Epithelial cell of esophagus (primary cell): ENCODE results near the gene MORF4L1.
"Not testable (repeated sequence)": the region's sequence is repeated elsewhere in the genome, so short reads cannot be mapped to it uniquely, and the experiment has no call there.

Source experiments
- DNase-seq: peaks from one replicate; pipeline ENCODE4 v3.0.0; 2010; ENCODE audit warnings: low read depth
- H3K4me3 ChIP-seq: 2 replicates; pipeline ENCODE4 v1.5.1; 2011; ENCODE audit warnings: mild to moderate bottlenecking, low read length, control low read depth
- CTCF ChIP-seq: IDR thresholded peaks from 2 replicates; pipeline ENCODE4 v1.5.1; 2011; ENCODE audit warnings: low read depth, mild to moderate bottlenecking, low read length, control low read depth, inconsistent platforms; ENCODE audit not compliant: insufficient read depth; ENCODE audit errors: missing control alignments

The MORF4L1 gene

GRCh38 chr15:78850352-78850751 is 22.3 kb upstream of the MORF4L1 start:
- H3K4me3 ChIP-seq, result no peak overlapping the region
- no peak for TF ChIP-seq CTCF
- DNase-seq, result no peak

GRCh38 chr15:78850941-78851755 is 21.5 kb upstream of the MORF4L1 start:
- no peak overlapping the region for H3K4me3 ChIP-seq
- no peak for TF ChIP-seq CTCF
- DNase-seq, result no peak

- H3K4me3 ChIP-seq, result no peak overlapping the region
- no peak for TF ChIP-seq CTCF
- DNase-seq, result no peak
These were observed 19.2 kb upstream of the MORF4L1 start for GRCh38 chr15:78853500-78853899.

GRCh38 chr15:78854833-78855372 is 17.8 kb upstream of the MORF4L1 start:
- TF ChIP-seq CTCF, result no peak
- no peak for DNase-seq
- no peak overlapping the region for H3K4me3 ChIP-seq

GRCh38 chr15:78855746-78856145 is 16.9 kb upstream of the MORF4L1 start:
- no peak for TF ChIP-seq CTCF
- H3K4me3 ChIP-seq, result no peak overlapping the region
- DNase-seq, result peak; percentile 53

DNA sequence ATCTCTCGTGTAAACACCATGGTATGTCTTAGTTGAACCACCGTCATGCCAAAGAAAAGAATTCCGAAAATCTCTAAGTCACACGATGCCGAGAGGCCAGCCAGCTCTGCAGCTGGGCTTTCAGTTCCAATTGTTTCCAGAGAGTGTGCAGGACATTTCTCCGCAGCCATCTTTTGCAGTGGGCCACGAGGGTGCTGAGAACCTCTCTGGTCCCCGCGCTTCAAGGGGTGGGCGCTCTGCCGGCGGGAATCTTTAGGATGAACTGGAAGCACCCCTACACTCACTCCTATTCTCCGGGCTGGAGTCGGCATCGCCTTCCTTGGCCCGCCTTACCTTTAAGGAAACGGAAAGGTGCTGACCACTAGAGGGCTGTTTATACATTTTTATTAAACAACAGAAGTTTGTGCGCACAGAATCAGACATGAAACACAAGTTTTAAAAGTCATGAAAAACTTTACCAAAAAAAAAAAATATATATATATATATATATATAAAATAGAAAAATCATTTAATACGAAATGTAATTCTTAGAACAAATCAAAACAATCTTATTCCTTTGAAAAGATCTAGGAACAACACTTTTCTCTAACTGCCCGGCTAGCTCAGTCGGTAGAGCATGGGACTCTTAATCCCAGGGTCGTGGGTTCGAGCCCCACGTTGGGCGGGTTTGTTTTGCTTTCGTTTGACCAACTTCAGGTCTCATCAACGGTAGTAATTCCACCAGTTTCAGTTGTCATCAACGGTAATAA is 12.5 kb upstream of the MORF4L1 start:
- peak; percentile 56 for TF ChIP-seq CTCF
- peak overlapping the region; percentile 54 for H3K4me3 ChIP-seq
- DNase-seq, result peak; percentile 78

DNA sequence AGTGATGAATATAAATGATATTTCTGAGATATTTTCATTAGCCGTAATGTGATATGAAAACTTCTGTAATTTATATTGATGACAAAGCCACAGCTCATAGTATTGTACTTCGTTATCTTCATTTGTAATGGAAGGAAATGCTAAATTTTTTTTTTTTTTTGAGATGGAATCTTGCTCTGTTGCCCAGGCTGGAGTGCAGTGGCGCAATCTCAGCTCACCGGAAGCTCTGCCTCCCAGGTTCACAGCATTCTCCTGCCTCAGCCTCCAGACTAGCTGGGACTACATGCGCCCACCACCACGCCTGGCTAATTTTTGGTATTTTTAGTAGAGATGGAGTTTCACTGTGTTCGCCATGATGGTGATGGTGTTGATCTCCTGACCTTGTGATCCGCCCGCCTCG is 7.1 kb upstream of the MORF4L1 start:
- not testable (repeated sequence) for H3K4me3 ChIP-seq, DNase-seq

DNA sequence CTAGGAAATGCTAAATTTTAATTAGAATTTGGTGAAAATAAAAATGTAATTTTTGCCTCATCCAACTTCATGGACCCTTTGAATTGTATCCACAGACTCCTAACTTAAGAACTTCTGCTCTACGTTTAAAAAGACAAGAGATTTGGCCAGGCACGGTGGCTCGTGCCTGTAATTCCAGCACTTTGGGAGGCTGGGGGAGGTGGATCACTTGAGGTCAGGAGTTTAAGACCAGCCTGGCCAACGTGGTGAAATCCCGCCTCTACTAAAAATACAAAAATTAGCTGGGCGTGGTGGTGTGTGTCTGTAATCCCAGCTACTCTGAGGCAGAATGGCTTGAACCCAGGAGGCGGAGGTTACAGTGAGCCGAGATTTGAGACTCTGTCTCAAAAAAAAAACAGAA is 6.7 kb upstream of the MORF4L1 start:
- not testable (repeated sequence) for DNase-seq, H3K4me3 ChIP-seq
